Transverse colon (tissue), 3 donors: ENCODE measurements around the gene CPZ.
"Not testable (repeated sequence)": the region's sequence is repeated elsewhere in the genome, so short reads cannot be mapped to it uniquely, and the experiment has no call there.

ENCODE experiments used
- POLR2A ChIP-seq: fragments of 450-650 bp; IDR thresholded peaks from one replicate; pipeline ENCODE4 v1.6.1; 2016; ENCODE audit warnings: antibody characterized with exemption, mild to moderate bottlenecking, moderate library complexity
- TF ChIP-seq, protein P1 (sequence below), 5 experiments: fragments of 200-600 bp in 3 of 5; fragments of 450-650 bp in 2 of 5; sonication (generic) in 3 of 5; IDR thresholded peaks; 1 replicate in 2 of 5; 2 replicates in 3 of 5; pipeline ENCODE4 v1.5.1; 2016 to 2017; ENCODE audit warnings: antibody characterized with exemption in 5 of 5, inconsistent platforms in 3 of 5, mild to moderate bottlenecking in 2 of 5, moderate library complexity in 1 of 5

DNA sequence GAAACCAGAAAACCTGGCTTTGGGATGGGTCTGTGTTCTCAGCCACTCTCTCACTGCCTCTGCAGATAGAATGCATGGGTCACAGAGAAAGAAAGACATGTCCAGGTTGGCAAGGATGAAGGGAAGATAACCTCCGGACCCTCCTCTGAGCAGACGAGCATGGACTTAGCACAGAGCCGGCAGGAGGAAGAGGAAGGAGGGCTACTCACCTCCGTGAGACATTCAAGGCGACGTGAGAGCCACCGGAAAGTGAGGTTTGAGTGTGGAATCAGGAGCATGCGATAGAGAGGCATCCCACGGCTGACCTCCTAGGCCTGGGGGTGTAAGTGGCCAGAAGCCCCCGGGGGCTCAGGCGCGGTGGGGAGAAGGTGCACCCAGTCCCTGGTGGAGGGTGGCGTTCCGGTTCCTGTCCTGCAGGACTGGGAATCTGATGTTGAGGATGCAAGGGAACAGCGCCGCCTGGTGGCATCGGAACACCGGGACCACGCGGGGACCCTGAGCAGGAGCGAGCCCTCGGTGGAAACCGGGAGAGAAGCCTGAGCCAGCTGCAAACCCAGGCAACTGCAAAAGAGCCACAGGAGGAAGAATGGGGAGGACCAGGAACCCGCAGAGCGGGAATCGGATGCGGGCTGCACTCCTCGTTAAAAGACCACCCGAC, 43.5 kb downstream of the CPZ start:
- TF ChIP-seq, protein P1, sequence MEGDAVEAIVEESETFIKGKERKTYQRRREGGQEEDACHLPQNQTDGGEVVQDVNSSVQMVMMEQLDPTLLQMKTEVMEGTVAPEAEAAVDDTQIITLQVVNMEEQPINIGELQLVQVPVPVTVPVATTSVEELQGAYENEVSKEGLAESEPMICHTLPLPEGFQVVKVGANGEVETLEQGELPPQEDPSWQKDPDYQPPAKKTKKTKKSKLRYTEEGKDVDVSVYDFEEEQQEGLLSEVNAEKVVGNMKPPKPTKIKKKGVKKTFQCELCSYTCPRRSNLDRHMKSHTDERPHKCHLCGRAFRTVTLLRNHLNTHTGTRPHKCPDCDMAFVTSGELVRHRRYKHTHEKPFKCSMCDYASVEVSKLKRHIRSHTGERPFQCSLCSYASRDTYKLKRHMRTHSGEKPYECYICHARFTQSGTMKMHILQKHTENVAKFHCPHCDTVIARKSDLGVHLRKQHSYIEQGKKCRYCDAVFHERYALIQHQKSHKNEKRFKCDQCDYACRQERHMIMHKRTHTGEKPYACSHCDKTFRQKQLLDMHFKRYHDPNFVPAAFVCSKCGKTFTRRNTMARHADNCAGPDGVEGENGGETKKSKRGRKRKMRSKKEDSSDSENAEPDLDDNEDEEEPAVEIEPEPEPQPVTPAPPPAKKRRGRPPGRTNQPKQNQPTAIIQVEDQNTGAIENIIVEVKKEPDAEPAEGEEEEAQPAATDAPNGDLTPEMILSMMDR (IDR thresholded peaks at IDR 0.05) = not testable (repeated sequence)
- TF ChIP-seq POLR2A = not testable (repeated sequence)
